Brain microvascular endothelial cell (primary cell): ENCODE measurements around the gene AKR1C8.
"Not testable (repeated sequence)": the region's sequence is repeated elsewhere in the genome, so short reads cannot be mapped to it uniquely, and the experiment has no call there.

Experiments used
- DNase-seq: peaks from one replicate; pipeline ENCODE4 v3.0.0-alpha.2; 2020
- H3K27ac ChIP-seq: fragments of 250-450 bp; sonication (Bioruptor Pico); 2 replicates; pipeline ENCODE4 v1.5.1; 2020; ENCODE audit warnings: mild to moderate bottlenecking, moderate library complexity
- H3K27me3 ChIP-seq: fragments of 250-450 bp; sonication (Bioruptor Pico); replicated peaks from 2 replicates; pipeline ENCODE4 v1.5.1; 2020; ENCODE audit warnings: mild to moderate bottlenecking
- H3K36me3 ChIP-seq: fragments of 250-450 bp; sonication (Bioruptor Pico); replicated peaks from 2 replicates; pipeline ENCODE4 v1.5.1; 2020; ENCODE audit warnings: mild to moderate bottlenecking
- H3K4me3 ChIP-seq: 2 replicates; pipeline ENCODE4 v1.5.1; 2011; ENCODE audit warnings: low read depth, mild to moderate bottlenecking, control low read depth, low read length, moderate library complexity
- in situ Hi-C: cut with HindIII; loops from 2 replicates; pipeline ENCODE4 v1.10.0; 2017; ENCODE audit warnings: low sequenced_read_pairs, low pct_ligation_motif_present
- TF ChIP-seq, protein P1 (sequence below): IDR thresholded peaks from 2 replicates; pipeline ENCODE4 v1.5.1; 2011; ENCODE audit warnings: low read depth, mild to moderate bottlenecking, moderate library complexity, low read length, control low read depth, inconsistent platforms; ENCODE audit errors: missing control alignments

The AKR1C8 gene

DNA sequence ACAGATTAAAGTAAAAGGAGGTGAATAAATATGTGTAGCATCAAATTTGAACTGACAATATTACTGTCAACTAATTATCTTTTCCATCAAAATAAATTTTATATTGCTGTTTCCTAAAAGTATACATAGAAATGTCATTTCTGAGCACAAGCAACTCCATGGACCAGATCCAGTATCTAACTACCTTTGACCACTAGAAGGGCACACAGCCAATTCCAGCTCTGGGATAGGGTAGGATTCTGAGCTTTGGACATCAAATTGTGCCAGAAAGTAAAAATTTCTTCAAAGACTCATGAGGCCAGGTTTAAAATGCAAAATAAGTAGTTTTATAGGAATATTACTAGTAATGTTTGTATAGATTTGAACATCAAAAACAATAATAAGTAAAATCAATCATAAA, 61.1 kb downstream of the AKR1C8 start:
- H3K4me3 ChIP-seq, result no peak overlapping the region
- H3K27me3 ChIP-seq, result no peaks in the 10 kb centered on the region
- H3K36me3 ChIP-seq, result no peaks in the 10 kb centered on the region
- TF ChIP-seq, protein P1, sequence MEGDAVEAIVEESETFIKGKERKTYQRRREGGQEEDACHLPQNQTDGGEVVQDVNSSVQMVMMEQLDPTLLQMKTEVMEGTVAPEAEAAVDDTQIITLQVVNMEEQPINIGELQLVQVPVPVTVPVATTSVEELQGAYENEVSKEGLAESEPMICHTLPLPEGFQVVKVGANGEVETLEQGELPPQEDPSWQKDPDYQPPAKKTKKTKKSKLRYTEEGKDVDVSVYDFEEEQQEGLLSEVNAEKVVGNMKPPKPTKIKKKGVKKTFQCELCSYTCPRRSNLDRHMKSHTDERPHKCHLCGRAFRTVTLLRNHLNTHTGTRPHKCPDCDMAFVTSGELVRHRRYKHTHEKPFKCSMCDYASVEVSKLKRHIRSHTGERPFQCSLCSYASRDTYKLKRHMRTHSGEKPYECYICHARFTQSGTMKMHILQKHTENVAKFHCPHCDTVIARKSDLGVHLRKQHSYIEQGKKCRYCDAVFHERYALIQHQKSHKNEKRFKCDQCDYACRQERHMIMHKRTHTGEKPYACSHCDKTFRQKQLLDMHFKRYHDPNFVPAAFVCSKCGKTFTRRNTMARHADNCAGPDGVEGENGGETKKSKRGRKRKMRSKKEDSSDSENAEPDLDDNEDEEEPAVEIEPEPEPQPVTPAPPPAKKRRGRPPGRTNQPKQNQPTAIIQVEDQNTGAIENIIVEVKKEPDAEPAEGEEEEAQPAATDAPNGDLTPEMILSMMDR, result no peak
- in situ Hi-C loops, result no loop called here
- no peak overlapping the region for H3K27ac ChIP-seq
- no peak for DNase-seq

DNA sequence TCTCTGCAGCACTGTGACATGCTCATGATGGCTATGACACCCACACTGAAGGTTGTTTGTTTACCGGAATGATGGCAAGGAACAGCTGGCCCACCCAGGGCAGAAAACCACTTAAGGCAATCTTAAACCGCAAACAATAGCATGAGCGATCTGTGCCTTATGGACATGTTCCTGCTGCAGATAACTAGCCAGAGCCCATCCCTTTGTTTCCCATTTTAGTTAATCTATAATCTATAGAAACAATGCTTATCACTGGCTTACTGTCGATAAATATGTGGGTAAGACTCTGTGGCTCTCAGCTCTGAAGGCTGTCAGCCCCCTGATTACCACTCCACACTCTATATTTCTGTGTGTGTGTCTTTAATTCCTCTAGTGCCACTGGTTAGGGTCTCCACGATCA, 65.0 kb downstream of the AKR1C8 start:
- in situ Hi-C loops, H3K36me3 ChIP-seq, H3K27me3 ChIP-seq, DNase-seq, H3K4me3 ChIP-seq, H3K27ac ChIP-seq: not testable (repeated sequence)

DNA sequence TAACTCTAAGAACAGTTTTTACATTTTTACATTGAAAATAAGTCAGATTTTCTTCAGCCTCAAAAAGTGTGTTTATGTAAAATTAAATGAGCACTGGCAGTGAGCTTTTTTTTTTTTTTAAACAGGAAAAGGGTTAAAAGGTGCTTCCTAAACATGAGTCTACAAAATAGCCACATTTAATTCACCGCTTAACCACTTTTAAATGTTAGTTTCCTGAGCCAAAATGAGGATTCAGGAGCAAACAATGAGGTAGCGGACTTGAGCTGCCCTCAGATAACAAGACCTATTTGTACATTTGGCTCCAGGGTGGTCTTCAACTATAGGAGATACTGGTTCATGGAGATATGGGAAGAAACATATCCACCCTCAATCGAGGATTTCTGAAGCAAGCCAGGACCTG, 67.9 kb downstream of the AKR1C8 start:
- no peak overlapping the region for H3K27ac ChIP-seq
- no peaks in the 10 kb centered on the region for H3K27me3 ChIP-seq
- in situ Hi-C loops, result no loop called here
- no peak for DNase-seq
- H3K36me3 ChIP-seq, result no peaks in the 10 kb centered on the region
- TF ChIP-seq, protein P1, result no peak
- H3K4me3 ChIP-seq, result no peak overlapping the region

DNA sequence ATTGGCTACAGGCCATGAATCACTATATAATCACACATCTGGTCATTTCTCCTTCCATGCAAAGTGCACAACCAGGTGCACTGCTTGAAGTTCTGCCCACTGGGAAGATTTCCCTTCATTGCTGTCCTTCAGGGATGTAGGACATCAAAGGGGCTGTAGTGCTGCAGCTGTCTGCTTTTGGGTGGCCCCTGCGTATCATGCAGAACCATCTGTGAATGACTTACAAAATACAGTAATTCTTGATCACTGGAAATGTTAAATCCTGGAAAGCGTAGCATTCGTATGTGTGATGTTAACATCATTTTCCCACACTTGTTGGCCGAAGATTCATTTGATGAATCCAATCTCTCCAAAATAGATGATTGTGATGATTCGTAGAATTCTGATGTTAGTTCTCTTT, 68.3 kb downstream of the AKR1C8 start:
- Histone ChIP-seq H3K27ac (no peak overlapping the region), H3K27me3 (no peaks in the 10 kb centered on the region), H3K4me3 (no peak overlapping the region), H3K36me3 (no peaks in the 10 kb centered on the region)
- no peak for DNase-seq
- in situ Hi-C loops, result no loop called here
- TF ChIP-seq, protein P1, result no peak

DNA sequence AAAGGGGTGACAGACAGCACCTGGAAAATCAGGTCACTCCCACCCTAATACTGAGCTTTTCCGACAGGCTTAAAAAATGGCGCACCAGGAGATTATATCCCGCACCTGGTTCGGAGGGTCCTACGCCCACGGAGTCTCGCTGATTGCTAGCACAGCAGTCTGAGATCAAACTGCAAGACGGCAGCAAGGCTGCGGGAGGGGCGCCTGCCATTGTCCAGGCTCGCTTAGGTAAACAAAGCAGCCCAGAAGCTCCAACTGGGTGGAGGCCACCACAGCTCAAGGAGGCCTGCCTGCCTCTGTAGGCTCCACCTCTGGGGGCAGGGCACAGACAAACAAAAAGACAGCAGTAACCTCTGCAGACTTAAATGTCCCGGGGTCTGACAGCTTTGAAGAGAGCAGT, 75.1 kb downstream of the AKR1C8 start:
- not testable (repeated sequence) for H3K27me3 ChIP-seq, H3K4me3 ChIP-seq

DNA sequence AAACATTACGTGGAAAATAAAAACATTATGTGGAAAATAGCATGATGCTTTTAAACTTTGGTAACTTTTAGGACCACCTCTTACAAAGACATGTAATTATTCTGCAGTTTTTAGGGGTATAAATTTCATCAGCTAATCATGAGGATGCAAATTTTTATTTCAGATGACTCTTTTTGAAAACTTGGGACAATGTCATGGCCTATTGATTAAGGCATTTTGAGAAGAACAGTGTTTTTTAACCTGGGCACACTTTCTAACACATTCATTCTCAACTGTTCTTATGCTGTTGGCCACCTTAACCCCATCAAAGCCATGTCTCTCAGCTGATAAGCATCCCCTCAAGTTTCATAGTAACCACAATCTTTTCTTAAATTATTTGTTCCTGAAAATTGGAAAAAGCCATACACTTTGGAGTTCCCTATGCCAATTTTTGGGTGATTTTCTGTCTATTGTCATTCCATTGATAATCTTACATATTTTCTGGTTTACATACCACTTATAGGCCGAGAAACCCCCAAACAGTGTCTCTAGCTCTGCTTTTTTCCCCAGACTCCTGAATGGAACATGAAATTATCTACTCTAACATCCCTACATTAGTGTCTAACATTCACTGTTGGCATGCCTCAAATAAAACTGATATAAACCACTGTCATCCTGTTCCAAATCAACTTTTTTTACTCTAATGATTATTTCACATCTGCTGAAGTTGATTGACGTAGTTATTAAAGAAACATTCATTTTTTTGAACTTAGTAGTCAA, 76.1 kb downstream of the AKR1C8 start:
- DNase-seq, result no peak
- in situ Hi-C loops, result no loop called here
- H3K36me3 ChIP-seq, result no peaks in the 10 kb centered on the region
- no peak overlapping the region for H3K4me3 ChIP-seq
- H3K27me3 ChIP-seq, result no peaks in the 10 kb centered on the region
- no peak overlapping the region for H3K27ac ChIP-seq
- TF ChIP-seq, protein P1, result no peak

More for the DNA sequence above, 75.1 kb downstream of the AKR1C8 start:
- H3K36me3 ChIP-seq, DNase-seq, H3K27ac ChIP-seq, in situ Hi-C loops: not testable (repeated sequence)
